ELR (cell line): Measurements from ENCODE around the gene RBMS1.
A peak's percentile ranks its signal among the peaks of the same experiment; 100 is the strongest.

ENCODE experiments used
- DNase-seq: peaks from one replicate; pipeline ENCODE4 v3.0.0-alpha.2; 2015; ENCODE audit warnings: low read depth

Gene RBMS1

DNA sequence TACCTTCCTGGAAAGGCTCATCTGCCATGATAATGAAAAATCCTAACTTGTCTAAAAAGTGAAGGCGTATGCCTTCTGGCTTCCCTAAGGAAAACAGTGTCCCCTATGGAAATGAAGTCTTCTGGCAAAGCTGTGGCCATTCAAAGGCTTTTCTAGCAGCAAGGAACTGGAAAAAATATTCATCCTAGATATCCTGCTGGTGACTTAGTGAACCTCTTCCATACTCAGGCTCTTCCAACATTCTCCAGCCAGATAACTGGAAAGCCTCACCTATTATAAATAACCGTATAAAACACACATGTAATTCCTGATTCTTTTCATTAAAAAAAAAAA lies 84.7 kb downstream of the RBMS1 start:
- DNase-seq = peak; percentile 59

GRCh38 chr2:160408173-160408958 lies 85.2 kb downstream of the RBMS1 start:
- DNase-seq = peak; percentile 51

GRCh38 chr2:160407393-160408172 lies 86.0 kb downstream of the RBMS1 start:
- DNase-seq = peak; percentile 70

- DNase-seq = peak; percentile 78
These were observed 86.8 kb downstream of the RBMS1 start for GRCh38 chr2:160406591-160407392.

DNA sequence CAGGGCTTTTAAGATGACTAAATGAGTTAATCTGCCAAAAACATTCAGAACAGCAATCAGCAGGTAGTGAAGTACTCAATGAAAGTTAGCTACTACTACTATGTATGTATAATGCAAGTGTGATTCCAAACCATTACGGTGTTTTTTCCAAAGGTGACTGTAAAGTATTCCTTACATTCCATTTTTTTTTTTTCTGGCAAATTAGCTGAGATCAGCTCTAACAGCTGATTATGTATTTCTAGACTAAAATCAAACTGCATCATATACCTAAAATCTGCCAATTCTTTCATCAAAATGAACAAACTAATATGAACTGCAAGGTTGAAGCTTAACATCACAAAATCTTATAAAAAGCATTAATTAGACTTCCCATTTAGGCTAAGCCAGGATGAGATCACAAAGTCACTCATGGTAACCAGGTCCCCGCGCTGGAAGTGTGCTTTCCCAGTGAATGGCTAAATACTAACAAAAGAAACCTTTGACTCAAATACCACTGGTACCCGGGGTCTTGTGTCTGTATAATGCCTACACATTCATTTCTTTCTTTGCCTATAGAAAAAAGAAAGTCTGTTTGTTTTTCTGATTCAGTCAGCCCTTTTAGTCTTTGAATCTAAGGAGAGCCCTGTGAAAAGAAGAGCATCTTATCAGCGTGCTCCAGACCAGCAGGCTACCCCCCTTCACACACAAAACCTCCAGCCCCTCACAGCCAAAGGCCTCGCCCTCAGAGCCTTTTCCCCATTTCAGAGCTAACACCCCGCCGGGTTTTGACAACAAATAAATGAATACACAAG lies 88.3 kb downstream of the RBMS1 start:
- no peak for DNase-seq

DNA sequence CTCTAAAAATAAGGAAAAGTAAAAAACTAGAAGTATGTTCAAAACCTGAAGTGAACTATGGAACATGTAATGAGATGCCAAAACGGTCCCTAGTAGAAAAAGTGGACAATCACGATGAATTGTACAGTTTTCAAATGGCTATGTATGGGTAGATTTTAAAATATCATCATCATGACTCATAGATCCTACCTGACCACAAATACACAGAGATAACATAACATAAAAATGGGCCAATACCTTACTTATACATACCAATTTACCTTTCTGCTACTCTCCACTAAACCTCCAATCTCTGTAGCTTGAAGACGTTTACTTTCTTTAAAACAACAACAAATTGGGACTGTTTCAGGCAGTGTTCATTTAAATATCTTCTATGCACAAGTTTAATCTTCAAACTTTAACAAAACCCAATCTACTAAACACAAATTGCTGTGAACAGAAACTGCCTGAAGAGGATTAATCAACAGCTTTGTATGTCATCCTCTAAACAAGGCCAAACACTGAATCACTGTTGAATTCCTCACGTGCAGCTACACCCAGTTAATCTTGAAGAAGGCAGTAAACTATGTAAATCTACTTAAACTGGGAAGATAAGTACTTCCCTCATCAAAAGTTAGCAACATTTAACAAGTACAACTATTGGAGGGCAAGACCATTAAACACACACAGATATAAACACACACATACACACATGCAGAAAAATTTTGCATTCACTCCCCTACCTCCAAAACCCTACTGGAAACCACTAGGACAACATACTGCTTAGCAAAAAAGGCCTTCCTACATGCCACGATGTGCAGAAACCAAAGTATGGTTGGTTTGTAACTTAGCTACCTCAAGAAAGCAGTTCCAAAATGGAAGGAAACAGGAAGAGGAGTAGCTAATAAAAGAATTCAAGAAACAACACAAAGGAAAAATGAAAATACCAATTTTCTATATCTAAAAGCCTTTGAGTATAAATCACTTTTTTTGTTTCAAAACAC lies 90.3 kb downstream of the RBMS1 start:
- DNase-seq = peak; percentile 69

- DNase-seq = no peak
These were observed 91.1 kb downstream of the RBMS1 start for GRCh38 chr2:160402501-160402900.

- no peak for DNase-seq
These were observed 91.7 kb downstream of the RBMS1 start for GRCh38 chr2:160401895-160402294.

GRCh38 chr2:160399880-160400279 lies 93.7 kb downstream of the RBMS1 start:
- DNase-seq = no peak

- DNase-seq = peak; percentile 73
These were observed 96.1 kb downstream of the RBMS1 start for GRCh38 chr2:160397530-160397865.

- DNase-seq = peak; percentile 42
These were observed 99.5 kb downstream of the RBMS1 start for GRCh38 chr2:160394153-160394552.

- peak; percentile 55 for DNase-seq
These were observed 101.4 kb downstream of the RBMS1 start for GRCh38 chr2:160392201-160392600.

DNA sequence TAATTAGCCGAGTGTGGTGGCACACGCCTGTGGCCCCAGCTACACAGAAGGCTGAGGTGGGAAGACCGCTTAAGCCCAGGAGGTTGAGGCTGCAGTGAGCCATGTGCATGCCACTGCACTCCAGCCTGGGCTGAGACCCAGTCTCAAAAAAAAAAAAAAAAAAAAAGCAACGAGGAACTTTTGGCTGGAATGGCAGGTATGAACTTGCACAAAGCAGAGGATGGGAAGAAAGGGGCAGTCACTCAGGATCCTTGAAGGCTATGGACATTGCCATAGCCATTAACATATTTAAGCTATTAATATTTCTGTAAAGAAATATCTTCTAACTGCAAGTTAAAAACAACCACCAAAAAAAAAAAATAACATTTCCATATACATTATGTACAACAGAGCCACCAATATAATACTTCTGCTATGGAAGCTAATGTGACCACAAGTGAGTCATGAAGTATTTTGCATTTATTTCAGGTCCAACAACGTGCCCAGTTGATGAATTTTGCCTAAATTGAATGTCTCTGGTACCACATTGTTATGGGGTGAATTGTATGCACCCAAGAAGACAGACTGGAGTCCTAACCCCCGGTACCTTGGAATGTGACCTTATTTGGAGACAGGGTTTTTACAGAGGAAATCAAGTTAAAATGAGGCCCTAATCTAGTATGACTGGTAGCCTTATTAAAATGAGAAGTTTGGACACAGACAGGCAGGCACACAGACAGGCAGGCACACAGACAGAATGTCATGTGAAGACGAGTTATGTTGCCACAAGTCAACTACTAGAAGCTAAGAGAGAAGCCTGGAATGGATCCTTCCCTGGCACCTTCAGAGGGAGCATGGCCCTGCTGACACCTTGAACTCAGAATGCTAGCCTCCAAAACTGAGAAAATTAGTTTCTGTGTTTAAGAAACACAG lies 102.8 kb downstream of the RBMS1 start:
- DNase-seq = peak; percentile 81

- no peak for DNase-seq
These were observed 103.7 kb downstream of the RBMS1 start for GRCh38 chr2:160389875-160390274.

- peak; percentile 59 for DNase-seq
These were observed 104.9 kb downstream of the RBMS1 start for GRCh38 chr2:160388464-160389263.

DNA sequence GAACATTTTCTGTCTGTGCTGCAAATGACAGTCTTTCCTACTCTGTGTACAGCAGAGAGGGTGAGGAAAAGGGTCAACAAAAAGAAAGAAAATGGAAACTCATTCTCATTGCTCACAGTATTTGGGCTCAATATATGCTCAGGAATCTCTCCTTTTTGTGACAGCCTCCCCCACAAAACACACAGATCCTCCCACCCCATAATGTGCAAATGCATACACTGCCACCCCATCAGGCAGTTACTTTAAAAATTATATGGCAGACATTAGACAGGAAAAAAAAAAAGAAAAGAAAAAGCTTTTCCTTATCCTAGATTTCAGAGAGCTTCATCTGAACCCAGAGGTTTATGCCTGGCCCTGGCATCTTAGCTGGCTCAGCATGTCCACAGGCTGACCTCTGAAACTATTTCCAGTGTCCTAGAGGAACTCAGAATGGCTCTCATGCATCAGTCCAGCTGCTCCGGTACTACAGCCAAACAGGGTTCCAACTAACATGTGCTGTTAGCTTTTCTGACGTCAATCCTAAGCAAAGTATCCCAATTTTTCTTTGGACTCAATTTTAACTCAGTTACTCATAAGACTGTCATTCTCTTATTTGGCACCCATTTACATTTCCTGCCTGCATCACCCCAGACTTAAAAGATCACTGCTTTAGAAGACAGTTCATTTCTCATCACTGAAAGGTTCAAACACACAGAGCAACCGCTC lies 105.9 kb downstream of the RBMS1 start:
- peak; percentile 97 for DNase-seq

- DNase-seq = no peak
These were observed 108.8 kb downstream of the RBMS1 start for GRCh38 chr2:160384791-160385190.

GRCh38 chr2:160381425-160381951 lies 112.1 kb downstream of the RBMS1 start:
- DNase-seq = no peak
